SK-N-MC (cell line): Measurements from ENCODE around the gene SPEF1.

ENCODE experiments used
- EZH2 ChIP-seq: fragments of 200-600 bp; sonication (generic); IDR thresholded peaks from one replicate; pipeline ENCODE4 v1.6.1; 2017; ENCODE audit warnings: antibody characterized with exemption
- POLR2AphosphoS5 ChIP-seq: IDR thresholded peaks from 2 replicates; pipeline ENCODE4 v1.6.1; 2012; ENCODE audit warnings: mild to moderate bottlenecking, low read depth, low read length, borderline replicate concordance

GRCh38 chr20:3815703-3816315 is 34.6 kb upstream of the SPEF1 start:
- TF ChIP-seq EZH2: no peak
- no peak for TF ChIP-seq POLR2AphosphoS5
